ENCODE results near the gene SLC36A4.
A peak's percentile ranks its signal among the peaks of the same experiment; 100 is the strongest.

DNA sequence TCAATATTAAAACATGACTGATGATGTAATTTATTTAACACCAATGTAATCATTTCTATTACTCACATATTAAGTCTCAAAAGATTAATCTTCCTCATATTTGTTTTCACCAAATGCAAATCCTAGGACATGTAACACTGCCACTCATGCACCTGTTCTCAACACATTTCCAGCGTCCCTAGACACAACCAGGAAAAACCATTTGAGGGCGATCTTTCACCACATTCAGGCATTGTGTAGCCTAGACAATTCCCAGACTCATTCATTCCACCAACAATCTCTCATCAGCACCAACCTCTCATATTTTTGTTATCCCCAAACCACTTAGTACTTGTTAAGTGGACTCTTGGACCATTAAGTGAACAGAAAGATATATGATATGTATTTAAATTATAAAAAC lies 66.1 kb downstream of the SLC36A4 start:
- TF ChIP-seq, protein P1, sequence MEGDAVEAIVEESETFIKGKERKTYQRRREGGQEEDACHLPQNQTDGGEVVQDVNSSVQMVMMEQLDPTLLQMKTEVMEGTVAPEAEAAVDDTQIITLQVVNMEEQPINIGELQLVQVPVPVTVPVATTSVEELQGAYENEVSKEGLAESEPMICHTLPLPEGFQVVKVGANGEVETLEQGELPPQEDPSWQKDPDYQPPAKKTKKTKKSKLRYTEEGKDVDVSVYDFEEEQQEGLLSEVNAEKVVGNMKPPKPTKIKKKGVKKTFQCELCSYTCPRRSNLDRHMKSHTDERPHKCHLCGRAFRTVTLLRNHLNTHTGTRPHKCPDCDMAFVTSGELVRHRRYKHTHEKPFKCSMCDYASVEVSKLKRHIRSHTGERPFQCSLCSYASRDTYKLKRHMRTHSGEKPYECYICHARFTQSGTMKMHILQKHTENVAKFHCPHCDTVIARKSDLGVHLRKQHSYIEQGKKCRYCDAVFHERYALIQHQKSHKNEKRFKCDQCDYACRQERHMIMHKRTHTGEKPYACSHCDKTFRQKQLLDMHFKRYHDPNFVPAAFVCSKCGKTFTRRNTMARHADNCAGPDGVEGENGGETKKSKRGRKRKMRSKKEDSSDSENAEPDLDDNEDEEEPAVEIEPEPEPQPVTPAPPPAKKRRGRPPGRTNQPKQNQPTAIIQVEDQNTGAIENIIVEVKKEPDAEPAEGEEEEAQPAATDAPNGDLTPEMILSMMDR (conservative IDR thresholded peaks at IDR 0.05; ENCODE audit: low read length), result peak; percentile 54
- no peak for TF ChIP-seq EZH2phosphoT487 (IDR thresholded peaks at IDR 0.05; ENCODE audit: borderline replicate concordance, low read depth, low read length)

Measured in OCI-LY7 (cell line).